ENCODE measurements around the gene PLPP3. TPM values are rescaled to one million over a fixed set of nuclear protein-coding genes. Genes with fewer than 3 reads are reported as not detected.
"Not testable (repeated sequence)": the region's sequence is repeated elsewhere in the genome, so short reads cannot be mapped to it uniquely, and the experiment has no call there.

The PLPP3 gene
- 11.1 and 11.4 TPM in 2 replicates for total RNA-seq (2014; rRNA removed; shearing (Covaris generic))
- 2.7 and 4.9 TPM in 2 replicates for polyA plus RNA-seq (2014; cell fraction: nucleus; rRNA removed)

DNA sequence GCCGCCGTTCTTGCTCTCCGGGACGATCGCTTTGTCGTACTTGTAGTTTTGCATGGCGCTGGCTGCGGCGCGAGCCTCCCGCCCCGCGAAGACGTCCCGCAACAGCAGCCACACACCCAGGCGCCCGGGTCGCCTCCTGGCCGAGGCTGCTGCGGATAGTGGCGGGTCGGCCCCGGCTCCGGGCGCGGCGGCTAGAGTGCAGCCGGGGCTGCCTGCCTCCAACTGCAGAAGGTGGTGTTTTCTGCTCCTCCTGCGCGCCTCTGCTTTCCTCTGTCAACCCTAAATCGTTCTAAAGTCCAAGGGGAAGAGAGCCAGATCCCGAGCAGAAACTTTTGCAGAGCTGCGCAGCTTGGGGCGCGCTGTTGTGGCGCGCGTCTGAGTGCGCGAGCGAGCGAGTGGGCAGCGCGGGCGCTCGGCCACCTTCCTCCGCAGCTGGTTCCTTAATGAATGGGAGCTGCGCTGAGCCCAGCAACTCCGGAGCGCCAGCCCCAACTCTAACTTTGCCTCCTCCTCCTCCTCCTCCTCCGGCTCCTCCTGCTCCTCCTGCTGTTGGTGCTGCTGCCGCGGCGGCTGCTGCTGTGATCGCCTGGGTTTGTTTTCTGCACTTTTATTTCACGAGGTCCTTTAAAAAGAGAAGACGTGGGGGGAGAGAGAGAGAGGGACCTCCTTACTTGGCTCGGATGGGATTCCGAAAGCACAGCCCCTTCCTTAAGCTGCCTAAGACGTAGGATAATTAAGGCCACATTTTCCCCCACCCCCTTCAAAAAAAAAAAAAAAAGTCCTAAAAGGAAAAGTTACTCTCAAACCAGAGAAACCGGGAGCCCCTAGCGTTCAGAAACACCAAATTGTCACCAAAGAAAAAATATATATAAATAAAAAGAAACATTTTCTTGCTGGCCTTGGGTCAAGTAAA lies at the start of gene PLPP3:
Gene PLPP3, minus strand, starts transcription at position 601 of the 913 bp plus-strand sequence. Its CDS starts 547 bp downstream, at position 54.
- DNase-seq (ENCODE audit: extremely low read depth, low read depth), result peak; percentile 77

DNA sequence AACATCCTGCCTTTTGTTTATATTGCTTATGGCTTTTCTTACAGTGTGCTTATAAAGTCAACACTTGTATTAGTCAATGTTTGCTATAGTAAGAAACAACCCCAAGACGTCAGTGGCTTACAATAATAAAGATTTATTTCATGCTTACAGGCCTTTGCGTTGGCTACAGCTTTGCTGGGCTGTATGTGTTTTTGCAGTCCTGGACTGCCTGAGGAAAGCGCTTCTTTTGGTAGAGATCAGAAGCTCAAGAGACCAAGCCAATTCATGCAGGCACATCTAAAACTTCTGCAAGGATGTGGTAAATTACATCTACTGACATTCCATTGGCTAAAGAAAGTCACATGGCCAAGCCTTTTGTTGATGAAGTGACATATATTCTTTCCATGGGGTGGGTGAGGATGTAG lies 48.3 kb upstream of the PLPP3 start:
- peak; percentile 93 for DNase-seq (ENCODE audit: extremely low read depth, low read depth)

DNA sequence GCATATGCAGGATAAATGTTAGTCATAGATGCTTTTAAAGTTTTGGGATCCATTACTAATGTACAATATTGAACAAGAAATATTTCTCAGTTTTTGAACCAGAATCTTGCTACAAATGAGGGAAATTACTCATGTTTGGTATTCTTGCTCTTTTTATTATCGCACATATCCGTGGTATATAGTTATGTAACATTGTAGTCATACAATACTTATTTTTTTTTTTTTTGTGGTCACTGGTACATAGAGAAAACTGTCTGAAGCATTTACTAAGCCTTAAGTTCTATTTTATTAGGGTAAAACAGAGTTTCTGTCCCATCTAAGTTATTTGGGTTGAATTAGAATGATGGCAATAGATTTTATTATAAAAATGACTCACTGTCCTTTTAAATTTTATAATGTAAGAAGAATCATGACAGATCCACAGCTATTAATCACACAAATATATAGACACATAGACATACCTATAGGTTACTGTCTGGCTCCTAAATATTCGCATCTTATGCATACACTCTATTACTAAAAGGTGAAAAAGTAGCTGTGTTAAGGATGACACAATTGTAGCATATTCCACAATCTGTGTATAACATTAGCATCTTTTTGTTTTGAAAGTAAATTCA lies 47.8 kb upstream of the PLPP3 start:
- DNase-seq (ENCODE audit: extremely low read depth, low read depth), result no peak

DNA sequence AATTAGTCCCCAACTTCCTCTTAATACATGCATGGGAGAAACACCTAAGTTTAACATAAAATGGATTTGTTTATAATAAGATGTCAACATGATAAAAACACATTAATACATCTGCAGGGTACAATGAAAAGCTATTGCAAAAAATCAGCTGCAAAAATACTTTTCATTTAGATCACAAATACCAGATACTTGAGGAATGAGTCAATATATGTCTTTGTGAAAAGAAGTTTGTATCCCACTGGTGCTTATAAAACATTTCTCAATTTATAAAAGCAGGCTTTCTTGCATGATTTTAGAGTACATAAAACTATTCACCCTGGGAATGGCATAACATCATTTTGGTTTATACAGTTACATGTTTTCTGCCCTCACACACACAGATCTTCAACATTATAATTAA lies 47.2 kb upstream of the PLPP3 start:
- DNase-seq (ENCODE audit: extremely low read depth, low read depth), result no peak

DNA sequence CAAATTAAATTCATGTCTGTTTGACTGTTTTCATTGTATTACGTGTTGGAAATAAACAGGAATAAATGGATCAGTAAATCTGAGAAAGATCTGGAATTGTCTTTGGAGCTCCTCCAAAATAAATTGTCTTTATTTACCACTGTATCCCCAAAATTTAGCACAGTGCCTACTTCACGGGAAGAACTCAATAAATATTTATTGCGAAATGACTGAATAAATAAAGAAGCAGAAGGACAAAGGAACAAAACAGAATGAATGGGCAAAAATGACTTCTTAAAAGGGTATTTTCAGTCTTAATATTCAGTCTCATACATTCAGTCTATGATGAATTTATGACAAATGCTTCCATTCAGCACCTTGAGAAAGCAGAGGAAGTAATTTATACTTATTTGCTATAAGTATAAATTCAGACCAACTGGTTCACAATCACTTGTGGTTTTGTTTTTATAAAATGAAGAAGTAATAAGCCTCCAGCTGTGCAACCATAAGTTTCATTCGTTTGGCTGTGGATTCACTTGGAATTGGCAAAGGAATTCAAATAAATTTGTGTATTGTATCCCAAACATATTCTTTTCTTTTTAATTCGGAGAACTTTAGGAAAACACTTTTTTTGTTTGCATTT lies 46.6 kb upstream of the PLPP3 start:
- DNase-seq (ENCODE audit: extremely low read depth, low read depth), result no peak

DNA sequence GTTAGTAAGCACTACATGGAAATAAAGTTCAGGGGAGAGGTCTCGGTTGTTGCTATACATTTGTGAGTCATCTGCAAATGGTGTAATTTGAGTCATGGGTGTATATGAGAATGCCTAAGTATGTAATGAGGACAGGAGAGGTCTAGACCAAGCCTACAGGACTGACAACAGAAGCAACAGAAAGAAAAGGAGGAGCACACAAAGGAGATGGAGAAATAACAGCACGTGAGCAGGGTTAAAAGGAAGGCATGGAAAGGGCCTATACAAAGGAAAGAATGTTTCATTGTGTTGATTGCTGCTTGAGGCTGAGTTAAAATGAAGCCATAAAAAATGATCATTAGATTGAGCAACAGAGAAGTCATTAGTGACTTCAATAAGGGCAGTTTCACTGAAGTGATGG lies 37.8 kb upstream of the PLPP3 start:
- no peak for DNase-seq (ENCODE audit: extremely low read depth, low read depth)

DNA sequence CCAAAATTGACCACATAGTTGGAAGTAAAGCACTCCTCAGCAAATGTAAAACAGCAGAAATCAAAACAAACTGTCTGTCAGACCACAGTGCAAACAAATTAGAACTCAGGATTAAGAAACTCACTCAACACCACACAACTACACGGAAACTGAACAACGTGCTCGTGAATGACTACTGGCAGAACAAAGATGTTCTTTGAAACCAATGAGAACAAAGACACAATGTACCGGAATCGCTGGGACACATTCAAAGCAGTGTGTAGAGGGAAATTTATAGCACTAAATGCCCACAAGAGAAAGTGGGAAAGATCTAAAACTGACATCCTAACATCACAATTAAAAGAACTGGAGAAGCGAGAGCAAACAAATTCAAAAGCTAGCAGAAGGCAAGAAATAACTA lies 31.4 kb upstream of the PLPP3 start:
- DNase-seq (ENCODE audit: extremely low read depth, low read depth), result not testable (repeated sequence)

DNA sequence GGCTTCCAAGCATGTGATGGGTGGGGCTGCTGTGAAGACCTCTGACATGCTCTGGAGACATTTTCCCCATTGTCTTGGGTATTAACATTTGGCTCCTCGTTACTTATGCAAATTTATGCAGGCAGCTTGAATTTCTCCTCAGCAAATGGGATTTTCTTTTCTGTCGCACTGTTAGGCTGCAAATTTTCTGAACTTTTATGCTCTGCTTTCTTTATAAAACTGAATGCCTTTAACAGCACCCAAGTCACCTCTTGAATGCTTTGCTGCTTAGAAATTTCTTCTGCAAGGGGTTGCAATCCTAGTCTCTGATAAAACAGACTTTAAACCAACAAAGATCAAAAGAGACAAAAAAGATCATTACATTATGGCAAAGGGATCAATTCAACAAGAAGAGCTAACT lies 30.7 kb upstream of the PLPP3 start:
- DNase-seq (ENCODE audit: extremely low read depth, low read depth), result not testable (repeated sequence)

DNA sequence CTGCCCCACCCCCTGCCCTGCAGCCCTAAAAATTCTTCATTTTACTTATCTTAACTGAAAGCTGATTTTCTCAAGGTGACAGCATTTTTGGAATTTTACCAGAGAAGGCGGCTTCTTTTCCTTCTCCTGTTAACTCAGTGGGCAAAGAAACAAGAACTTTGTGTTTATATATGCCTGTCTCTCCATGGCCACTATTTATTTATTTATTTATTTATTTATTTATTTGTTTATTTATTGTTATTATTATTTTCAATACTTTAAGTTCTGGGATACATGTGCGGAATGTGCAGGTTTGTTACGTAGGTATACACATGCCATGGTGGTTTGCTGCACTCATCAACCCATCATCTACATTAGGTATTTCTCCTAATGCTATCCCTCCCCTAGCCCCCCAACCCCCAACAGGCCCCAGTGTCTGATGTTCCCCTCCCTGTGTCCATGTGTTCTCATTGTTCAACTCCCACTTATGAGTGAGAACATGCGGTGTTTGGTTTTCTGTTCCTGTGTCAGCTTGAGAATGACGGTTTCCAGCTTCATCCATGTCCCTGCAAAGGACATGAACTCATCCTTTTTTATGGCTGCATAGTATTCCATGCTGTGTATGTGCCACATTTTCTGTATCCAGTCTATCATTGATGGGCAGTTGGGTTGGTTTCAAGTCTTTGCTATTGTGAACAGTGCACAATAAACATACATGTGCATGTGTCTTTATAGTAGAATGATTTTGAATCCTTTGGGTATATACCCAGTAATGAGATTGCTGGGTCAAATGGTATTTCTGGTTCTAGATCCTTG lies 16.2 kb upstream of the PLPP3 start:
- DNase-seq (ENCODE audit: extremely low read depth, low read depth), result not testable (repeated sequence)

DNA sequence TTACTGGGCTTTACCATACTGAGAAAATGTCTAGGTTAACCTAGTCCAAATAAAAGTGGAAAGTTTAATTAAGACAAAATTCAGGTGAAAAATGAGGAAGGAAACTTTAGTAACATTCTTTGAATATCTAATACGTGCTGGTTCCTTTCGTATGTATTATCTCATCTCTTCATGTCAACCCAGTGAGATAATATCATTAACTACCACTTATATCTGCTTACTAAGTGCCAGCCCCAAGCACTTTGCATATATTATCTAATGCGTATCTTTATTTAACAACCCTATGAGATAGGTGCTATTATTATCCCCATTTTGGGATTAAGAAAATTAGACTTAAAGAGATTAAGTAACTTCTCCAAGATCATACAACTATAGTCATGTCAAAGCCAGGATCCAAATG lies 12.5 kb upstream of the PLPP3 start:
- DNase-seq (ENCODE audit: extremely low read depth, low read depth), result no peak

DNA sequence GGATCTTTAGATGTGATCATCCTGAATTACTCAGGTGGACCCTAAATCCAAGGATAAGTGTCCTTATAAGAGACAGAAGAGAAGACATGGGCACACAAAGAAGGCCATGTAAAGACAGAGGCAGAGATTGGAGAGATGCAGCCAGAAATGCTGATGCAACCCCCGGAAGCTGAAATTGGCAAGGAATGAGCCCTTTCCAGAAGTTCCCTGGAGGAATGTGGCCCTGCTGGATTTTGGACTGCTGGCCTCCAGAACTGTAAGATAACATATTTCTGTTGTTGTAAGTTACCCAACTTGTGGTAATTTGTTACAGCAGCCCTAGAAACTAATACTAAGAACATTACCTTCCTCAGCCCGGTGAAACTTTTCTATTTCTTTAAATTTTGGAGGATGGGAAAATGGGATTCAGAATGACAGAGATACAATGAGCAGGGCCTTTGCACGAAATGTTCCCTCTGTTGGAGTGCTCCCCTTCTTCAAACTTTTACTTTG lies 11.2 kb upstream of the PLPP3 start:
- DNase-seq (ENCODE audit: extremely low read depth, low read depth), result no peak

DNA sequence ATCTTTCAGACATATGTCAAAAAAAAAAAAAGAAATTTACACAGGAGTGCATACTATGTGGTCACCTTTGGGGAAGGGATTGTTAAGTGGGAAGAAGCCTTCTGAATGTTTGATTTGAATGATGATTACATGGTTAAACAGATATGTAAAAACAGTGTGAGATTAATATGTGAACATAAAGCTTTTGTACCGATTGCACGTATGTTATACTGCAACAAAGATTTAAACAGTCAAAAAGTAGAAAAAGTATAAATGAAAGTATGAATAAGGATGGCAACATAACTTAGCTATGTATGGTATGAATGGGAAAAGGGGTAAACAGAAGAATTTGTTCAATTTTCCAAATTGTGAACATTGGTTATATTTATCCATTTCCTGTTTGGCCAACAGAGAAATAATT lies 10.0 kb upstream of the PLPP3 start:
- DNase-seq (ENCODE audit: extremely low read depth, low read depth), result no peak

DNA sequence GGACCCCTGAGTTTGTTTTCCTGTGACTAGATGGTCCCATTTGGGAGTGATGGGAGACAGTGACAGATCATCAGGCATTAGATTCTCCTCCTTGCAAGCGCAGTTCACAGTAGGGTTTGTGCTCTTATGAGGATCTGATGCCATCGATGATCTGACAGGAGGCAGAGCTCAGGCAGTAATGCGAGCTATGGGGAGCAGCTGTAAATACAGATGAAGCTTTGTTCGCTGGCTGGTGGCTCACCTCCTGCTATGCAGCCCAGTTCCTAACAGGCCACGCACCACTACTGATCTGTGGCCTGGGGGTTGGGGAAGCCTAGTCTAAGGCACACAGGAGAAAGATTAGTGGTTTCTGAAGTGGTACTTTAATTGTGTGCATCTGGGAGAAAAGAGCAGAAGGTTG lies 7.1 kb upstream of the PLPP3 start:
- DNase-seq (ENCODE audit: extremely low read depth, low read depth), result no peak

DNA sequence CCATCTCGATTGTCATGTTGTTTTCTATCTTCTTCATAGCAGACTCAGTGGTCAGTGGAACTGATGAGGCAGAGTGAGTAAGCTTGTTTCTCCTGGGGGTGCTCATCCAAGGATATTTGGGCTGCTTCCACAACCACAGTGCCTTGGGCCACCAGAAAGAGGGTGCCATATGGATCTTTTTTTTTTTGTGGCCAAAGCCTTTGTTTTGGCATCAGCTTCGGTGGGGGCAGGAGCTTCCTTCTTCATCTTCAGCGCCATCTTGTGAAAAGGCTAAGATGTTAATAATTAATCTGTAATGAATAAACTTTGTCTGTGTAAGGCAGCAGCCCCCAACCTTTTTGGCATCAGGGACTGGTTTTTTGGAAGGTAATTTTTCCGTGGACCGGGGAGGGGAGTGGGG lies 6.6 kb upstream of the PLPP3 start:
- DNase-seq (ENCODE audit: extremely low read depth, low read depth), result no peak

DNA sequence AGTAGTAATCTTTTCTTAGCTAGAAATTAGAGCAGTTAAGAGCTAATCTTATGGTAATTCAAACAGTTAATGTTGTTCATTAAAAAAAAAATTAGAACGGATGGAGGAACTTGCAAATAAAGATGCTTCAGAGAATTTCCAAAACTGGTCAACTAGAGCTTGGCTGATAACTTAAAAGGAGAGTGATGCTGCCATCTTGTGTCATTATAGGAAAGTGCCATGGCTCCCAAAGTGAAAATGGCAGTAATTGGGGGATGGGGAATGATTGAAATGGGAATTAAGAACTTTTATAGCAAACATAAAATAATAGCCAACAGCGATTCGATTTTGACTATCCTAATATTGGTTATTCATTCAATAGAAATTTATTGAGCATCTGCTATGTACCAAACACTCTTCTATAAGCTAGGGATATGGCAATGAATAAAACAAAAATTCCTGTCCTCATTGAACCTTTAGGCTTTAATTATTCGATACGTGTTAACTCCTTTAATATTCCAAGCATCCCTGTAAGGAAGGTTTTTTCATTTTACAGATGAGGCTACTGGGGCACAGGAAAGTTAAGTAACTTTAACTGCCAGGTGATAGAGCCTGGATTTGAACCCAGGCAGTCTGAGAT lies 5.7 kb upstream of the PLPP3 start:
- DNase-seq (ENCODE audit: extremely low read depth, low read depth), result peak; percentile 49

DNA sequence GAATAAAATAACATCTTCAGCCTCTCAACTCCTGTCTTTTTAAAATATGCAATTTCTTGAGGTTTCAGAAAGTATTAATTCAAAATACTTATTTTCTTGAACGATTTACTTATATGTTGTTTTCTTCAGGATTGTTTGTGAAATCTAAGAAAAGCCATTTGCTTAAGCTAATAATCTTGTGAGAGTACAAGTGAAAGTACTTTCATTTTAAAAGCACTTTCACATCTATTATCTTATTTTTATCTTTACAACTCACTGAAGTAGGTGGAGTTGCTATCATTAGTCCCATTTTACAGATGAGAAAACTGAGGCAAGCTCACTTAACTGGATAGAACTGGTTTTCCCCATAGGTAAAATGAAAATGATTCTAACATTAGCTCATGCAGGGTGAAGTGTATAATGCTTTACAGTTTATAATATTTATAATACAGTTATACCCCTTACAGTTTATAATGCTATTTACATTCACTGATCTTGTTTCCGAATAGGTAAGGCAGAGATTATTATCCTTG lies 4.7 kb upstream of the PLPP3 start:
- no peak for DNase-seq (ENCODE audit: extremely low read depth, low read depth)

DNA sequence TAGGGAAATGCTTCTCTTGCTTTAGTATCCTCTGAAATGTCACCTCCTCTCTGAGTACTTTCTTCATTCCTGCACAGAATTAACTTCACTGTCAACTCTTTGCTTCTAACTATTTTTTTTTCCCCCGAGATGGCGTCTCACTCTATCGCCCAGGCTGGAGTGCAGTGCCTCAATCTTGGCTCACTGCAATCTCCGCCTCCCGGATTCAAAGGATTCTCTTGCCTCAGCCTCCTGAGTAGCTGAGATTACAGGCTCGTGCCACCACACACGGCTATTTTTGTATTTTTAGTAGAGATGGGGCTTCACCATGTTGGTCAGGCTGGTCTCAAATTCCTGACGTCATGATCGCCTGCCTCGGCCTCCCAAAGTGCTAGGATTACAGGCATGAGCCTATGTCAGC lies 1.4 kb upstream of the PLPP3 start:
- no peak for DNase-seq (ENCODE audit: extremely low read depth, low read depth)

DNA sequence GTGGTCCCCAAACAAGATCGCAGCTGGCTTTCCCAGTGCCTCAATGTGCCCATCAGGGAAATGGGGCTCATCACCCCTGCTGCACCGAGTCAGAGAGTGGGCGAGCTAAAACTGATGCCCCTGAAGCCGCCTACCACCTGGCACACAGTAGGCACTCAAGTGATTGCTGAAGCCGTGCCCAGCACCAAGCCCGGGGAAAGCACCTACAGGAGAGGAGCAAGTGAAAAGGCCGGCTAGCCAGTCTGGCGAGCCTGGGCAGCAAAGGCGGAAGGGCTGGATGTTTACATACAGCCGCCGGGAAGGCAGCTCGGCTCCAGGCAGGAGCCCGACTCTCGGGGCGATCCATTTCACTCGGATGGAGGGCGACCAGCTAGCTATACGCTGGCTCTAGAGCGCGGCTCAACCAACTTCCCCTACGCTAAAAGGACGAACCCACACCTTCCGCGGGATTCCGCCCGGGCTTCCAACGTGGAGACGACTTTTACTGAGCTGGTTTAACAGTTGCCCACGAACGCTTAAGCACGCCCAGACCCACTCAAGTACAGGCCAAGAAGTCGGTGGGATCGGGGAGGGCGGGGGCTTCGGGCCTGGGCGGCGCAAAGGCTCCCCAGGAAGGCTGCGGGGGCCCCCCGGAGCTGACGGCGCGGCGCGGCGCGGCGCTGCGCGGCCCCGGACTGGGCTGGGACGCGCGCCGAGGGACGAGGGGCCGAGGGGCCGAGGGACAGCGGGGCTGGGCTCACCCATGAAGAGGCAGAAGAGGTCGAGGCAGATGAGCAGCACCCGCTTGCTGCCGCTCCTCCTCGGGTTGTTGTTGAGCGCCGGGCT lies 1.0 kb downstream of the PLPP3 start:
- DNase-seq (ENCODE audit: extremely low read depth, low read depth), result peak; percentile 15
